PC-3 (cell line): Measurements from ENCODE around the gene NRL. TPM values are rescaled to one million over a fixed set of nuclear protein-coding genes. Genes with fewer than 3 reads are reported as not detected.

Experiments used
- ATAC-seq: fragments of 200-7000 bp; cut with Tn5 transposase; 2 replicates; pipeline ENCODE4 v1.9.1; 2020; ENCODE audit warnings: mild to moderate bottlenecking, moderate library complexity
- BruUV-seq: library from RNA; stranded (reverse); fragments of 400-500 nt; replicated peaks from 2 replicates; lab custom pipeline; 2021; lab: Mats Ljungman, UMichigan
- CTCF ChIA-PET: fragments of 300-600 bp; sonication (Branson Sonifier 250); formaldehyde crosslinking; loops from one replicate; lab custom pipeline; 2022; ENCODE audit warnings: antibody characterized with exemption; lab: Charles Lee
- POLR2A ChIA-PET: fragments of 300-600 bp; sonication (Branson Sonifier 250); formaldehyde crosslinking; loops from one replicate; lab custom pipeline; 2022; ENCODE audit warnings: antibody characterized with exemption; ENCODE audit not compliant: unreplicated experiment; lab: Charles Lee
- DNase-seq: peaks from one replicate; pipeline ENCODE4 v3.0.0-alpha.2; 2015
- H2AFZ ChIP-seq: fragments of 300-600 bp; sonication (generic); 2 replicates; pipeline ENCODE4 v1.6.0; 2016; ENCODE audit warnings: antibody characterized with exemption, low read length
- H3F3A ChIP-seq: fragments of 300-600 bp; sonication (generic); one replicate; pipeline ENCODE4 v1.6.0; 2017; ENCODE audit warnings: antibody characterized with exemption, low read length, control low read depth, mild to moderate bottlenecking; ENCODE audit not compliant: unreplicated experiment
- H3K27ac ChIP-seq: fragments of 300-600 bp; sonication (generic); 2 replicates; pipeline ENCODE4 v1.5.1; 2016; ENCODE audit warnings: mild to moderate bottlenecking, low read length
- H3K27me3 ChIP-seq: fragments of 300-600 bp; sonication (generic); 2 replicates; pipeline ENCODE4 v1.6.1; 2016; ENCODE audit warnings: low read length, mixed read lengths
- H3K36me3 ChIP-seq: fragments of 300-600 bp; sonication (generic); 2 replicates; pipeline ENCODE4 v1.6.1; 2016; ENCODE audit warnings: low read depth, mixed run types, low read length, mixed read lengths
- H3K4me1 ChIP-seq: fragments of 300-600 bp; sonication (generic); 2 replicates; pipeline ENCODE4 v1.5.1; 2016; ENCODE audit warnings: low read length; ENCODE audit not compliant: insufficient read depth
- H3K4me2 ChIP-seq: fragments of 300-600 bp; sonication (generic); 2 replicates; pipeline ENCODE4 v1.6.0; 2016; ENCODE audit warnings: low read length
- H3K4me3 ChIP-seq: fragments of 300-600 bp; sonication (generic); 2 replicates; pipeline ENCODE4 v1.5.1; 2016; ENCODE audit warnings: mild to moderate bottlenecking, low read length, mixed read lengths
- H3K79me2 ChIP-seq: fragments of 300-600 bp; sonication (generic); 2 replicates; pipeline ENCODE4 v1.6.1; 2017; ENCODE audit warnings: low read length, mixed read lengths
- H3K9ac ChIP-seq: fragments of 300-600 bp; sonication (generic); 2 replicates; pipeline ENCODE4 v1.6.0; 2016; ENCODE audit warnings: mild to moderate bottlenecking, low read length
- H3K9me2 ChIP-seq: fragments of 300-600 bp; sonication (generic); replicated peaks from 2 replicates; pipeline ENCODE4 v1.6.1; 2016; ENCODE audit warnings: mixed run types, low read length, mixed read lengths
- H3K9me3 ChIP-seq: fragments of 300-600 bp; sonication (generic); 2 replicates; pipeline ENCODE4 v1.6.1; 2016; ENCODE audit warnings: low read length, mixed read lengths
- H4K20me1 ChIP-seq: fragments of 300-600 bp; sonication (generic); 2 replicates; pipeline ENCODE4 v1.6.1; 2016; ENCODE audit warnings: low read length, mixed read lengths
- CTCF ChIP-seq: fragments of 300-600 bp; sonication (generic); conservative IDR thresholded peaks from 2 replicates; pipeline ENCODE4 v1.5.1; 2017; ENCODE audit warnings: antibody characterized with exemption, low read depth, mild to moderate bottlenecking, low read length
- EZH2 ChIP-seq: fragments of 300-600 bp; sonication (generic); IDR thresholded peaks from one replicate; pipeline ENCODE4 v1.6.1; 2017; ENCODE audit warnings: antibody characterized with exemption, mild to moderate bottlenecking, low read length; ENCODE audit not compliant: unreplicated experiment
- EZH2phosphoT487 ChIP-seq: fragments of 300-600 bp; sonication (generic); IDR thresholded peaks from 2 replicates; pipeline ENCODE4 v1.6.1; 2018; ENCODE audit warnings: mild to moderate bottlenecking, antibody characterized with exemption, low read length, borderline replicate concordance
- intact Hi-C: fragments of 100-400 bp; cut with micrococcal nuclease; formaldehyde crosslinking; loops from 2 replicates; pipeline ENCODE4 v1.9.0; 2023
- total RNA-seq: library from RNA; depleted of rRNA; stranded (reverse); fragments of >200 nt; gene quantifications from 2 replicates; pipeline ENCODE4 v1.2.3, GENCODE V29; 2014

NRL gene
- total RNA-seq, 1 experiment from 2014 or later = 1.5 TPM

DNA sequence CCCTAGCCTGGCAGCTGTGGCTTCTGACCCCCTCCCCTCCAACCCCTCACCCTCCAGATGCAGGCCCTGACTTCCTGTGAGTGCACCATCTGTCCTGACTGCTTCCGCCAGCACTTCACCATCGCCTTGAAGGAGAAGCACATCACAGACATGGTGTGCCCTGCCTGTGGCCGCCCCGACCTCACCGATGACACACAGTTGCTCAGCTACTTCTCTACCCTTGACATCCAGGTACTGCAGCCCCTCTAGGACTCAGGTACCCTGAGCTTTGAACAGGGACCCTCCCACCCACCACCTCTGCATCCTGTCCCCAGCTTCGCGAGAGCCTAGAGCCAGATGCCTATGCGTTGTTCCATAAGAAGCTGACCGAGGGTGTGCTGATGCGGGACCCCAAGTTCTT lies 40.4 kb upstream of the NRL start:
- peaks cover 41% of the 10 kb centered on the region; the same call in 1 of the 2 replicates for H3K36me3 ChIP-seq
- no peak for TF ChIP-seq EZH2phosphoT487
- no peak for TF ChIP-seq CTCF
- TF ChIP-seq EZH2 = no peak
- no peak overlapping the region for H3K4me3 ChIP-seq
- no peaks in the 10 kb centered on the region for H3K79me2 ChIP-seq
- H3F3A ChIP-seq = peaks cover 4% of the 10 kb centered on the region
- no peak overlapping the region for H3K27ac ChIP-seq
- ChIA-PET CTCF (no interaction called here), POLR2A (no interaction called here)
- H3K4me1 ChIP-seq = no peaks in the 10 kb centered on the region
- ATAC-seq (no peak), DNase-seq (no peak)
- no peak overlapping the region for H2AFZ ChIP-seq
- no peaks in the 10 kb centered on the region for H3K9me2 ChIP-seq
- no peaks in the 10 kb centered on the region for H3K27me3 ChIP-seq
- no peaks in the 10 kb centered on the region for H4K20me1 ChIP-seq
- no peak overlapping the region for H3K9ac ChIP-seq
- no TSS peak for BruUV-seq
- intact Hi-C loops = no loop called here
- H3K4me2 ChIP-seq = no peak overlapping the region
- H3K9me3 ChIP-seq = no peaks in the 10 kb centered on the region

DNA sequence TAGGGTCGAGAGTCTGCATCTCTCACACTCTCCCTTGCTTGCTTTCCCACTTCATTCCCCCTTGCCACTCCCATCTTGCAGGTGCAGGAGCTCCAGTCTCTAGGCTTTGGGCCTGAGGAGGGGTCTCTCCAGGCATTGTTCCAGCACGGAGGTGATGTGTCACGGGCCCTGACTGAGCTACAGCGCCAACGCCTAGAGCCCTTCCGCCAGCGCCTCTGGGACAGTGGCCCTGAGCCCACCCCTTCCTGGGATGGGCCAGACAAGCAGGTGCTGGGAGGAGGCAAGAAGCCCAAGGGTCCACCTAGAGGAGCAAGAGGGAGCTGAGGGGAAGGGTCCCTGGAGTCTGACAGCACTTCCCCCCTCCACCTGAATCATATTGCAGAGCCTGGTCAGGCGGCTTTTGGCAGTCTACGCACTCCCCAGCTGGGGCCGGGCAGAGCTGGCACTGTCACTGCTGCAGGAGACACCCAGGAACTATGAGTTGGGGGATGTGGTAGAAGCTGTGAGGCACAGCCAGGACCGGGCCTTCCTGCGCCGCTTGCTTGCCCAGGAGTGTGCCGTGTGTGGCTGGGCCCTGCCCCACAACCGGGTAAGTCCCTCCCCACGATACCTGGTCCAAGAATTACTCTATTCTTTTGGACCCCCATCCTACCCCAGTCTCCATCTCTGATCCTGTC lies 36.8 kb upstream of the NRL start:
- Histone ChIP-seq H3K4me1 (peaks cover 8% of the 10 kb centered on the region; the same call in 1 of the 2 replicates), H3K4me2 (no peak overlapping the region), H3K4me3 (no peak overlapping the region), H3K9ac (no peak overlapping the region), H3K27me3 (no peaks in the 10 kb centered on the region), H4K20me1 (no peaks in the 10 kb centered on the region), H3K9me3 (no peaks in the 10 kb centered on the region), H3K36me3 (peaks cover 39% of the 10 kb centered on the region; the same call in 1 of the 2 replicates), H3K79me2 (peaks cover 27% of the 10 kb centered on the region), H3F3A (peaks cover 4% of the 10 kb centered on the region), H3K27ac (no peak overlapping the region), H3K9me2 (no peaks in the 10 kb centered on the region), H2AFZ (no peak overlapping the region)
- POLR2A ChIA-PET = no interaction called here
- CTCF ChIA-PET = no interaction called here
- BruUV-seq = no TSS peak
- intact Hi-C loops = no loop called here
- DNase-seq (no peak), ATAC-seq (no peak)
- no peak for TF ChIP-seq CTCF
- no peak for TF ChIP-seq EZH2
- no peak for TF ChIP-seq EZH2phosphoT487

GRCh38 chr14:24150993-24151392 lies 36.2 kb upstream of the NRL start:
- Histone ChIP-seq H3K27me3 (no peaks in the 10 kb centered on the region), H3K79me2 (peaks cover 30% of the 10 kb centered on the region), H3K36me3 (peaks cover 38% of the 10 kb centered on the region; the same call in 1 of the 2 replicates), H3F3A (peaks cover 4% of the 10 kb centered on the region), H3K27ac (no peak overlapping the region), H4K20me1 (no peaks in the 10 kb centered on the region), H2AFZ (no peak overlapping the region), H3K4me1 (peaks cover 8% of the 10 kb centered on the region), H3K9me3 (no peaks in the 10 kb centered on the region), H3K4me3 (no peak overlapping the region), H3K9ac (no peak overlapping the region), H3K4me2 (no peak overlapping the region), H3K9me2 (no peaks in the 10 kb centered on the region)
- ChIA-PET POLR2A (no interaction called here), CTCF (no interaction called here)
- TF ChIP-seq EZH2phosphoT487 = no peak
- no peak for TF ChIP-seq CTCF
- no peak for TF ChIP-seq EZH2
- intact Hi-C loops = no loop called here
- ATAC-seq (no peak), DNase-seq (no peak)
- BruUV-seq = no TSS peak
